ENCODE results near the gene PILRB. TPM values are rescaled to one million over a fixed set of nuclear protein-coding genes. Genes with fewer than 3 reads are reported as not detected.

Gene PILRB
- total RNA-seq, 6 experiments from 2014 or later, result 12.0 to 36.2 (median 22.7) TPM

DNA sequence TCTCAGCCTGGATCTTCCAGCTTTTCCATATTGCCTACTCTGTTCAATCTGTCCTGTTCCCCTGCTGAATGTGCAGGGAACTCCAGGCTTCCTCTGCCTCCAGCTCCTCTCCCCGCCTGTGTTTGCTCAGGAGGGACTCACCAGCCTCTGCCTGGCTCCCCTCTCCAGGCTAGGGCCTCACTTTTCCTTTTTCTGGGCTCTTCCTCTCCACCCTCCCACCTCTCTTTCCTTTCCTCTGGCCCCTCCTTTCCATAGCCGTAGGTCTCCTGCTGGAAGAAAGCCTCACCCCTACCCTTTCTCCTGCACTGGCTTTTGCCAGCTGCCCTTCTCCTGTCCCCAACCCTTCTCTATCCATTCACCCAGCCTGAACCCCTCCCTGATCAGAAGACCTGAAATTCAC lies 40.3 kb downstream of the PILRB start:
- Histone ChIP-seq H3K36me3 (no peaks in the 10 kb centered on the region), H3K4me1 (no peaks in the 10 kb centered on the region), H3K27me3 (no peaks in the 10 kb centered on the region), H3K4me3 (no peak overlapping the region), H3K27ac (no peak overlapping the region), H3K9me3 (no peaks in the 10 kb centered on the region)
- ATAC-seq, result no peak
- intact Hi-C loops (cut with DNase I), result no loop called here
- WGBS (ENCODE audit: insufficient coverage, low coverage, low lambda C conversion rate, missing lambda C conversion rate), result 67% methylated on average over 1 of the region's 2 CpGs
- no peak for TF ChIP-seq POLR2A (IDR thresholded peaks at IDR 0.05)
- TF ChIP-seq, protein P1, sequence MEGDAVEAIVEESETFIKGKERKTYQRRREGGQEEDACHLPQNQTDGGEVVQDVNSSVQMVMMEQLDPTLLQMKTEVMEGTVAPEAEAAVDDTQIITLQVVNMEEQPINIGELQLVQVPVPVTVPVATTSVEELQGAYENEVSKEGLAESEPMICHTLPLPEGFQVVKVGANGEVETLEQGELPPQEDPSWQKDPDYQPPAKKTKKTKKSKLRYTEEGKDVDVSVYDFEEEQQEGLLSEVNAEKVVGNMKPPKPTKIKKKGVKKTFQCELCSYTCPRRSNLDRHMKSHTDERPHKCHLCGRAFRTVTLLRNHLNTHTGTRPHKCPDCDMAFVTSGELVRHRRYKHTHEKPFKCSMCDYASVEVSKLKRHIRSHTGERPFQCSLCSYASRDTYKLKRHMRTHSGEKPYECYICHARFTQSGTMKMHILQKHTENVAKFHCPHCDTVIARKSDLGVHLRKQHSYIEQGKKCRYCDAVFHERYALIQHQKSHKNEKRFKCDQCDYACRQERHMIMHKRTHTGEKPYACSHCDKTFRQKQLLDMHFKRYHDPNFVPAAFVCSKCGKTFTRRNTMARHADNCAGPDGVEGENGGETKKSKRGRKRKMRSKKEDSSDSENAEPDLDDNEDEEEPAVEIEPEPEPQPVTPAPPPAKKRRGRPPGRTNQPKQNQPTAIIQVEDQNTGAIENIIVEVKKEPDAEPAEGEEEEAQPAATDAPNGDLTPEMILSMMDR (IDR thresholded peaks at IDR 0.05), result no peak
- DNase-seq, result no peak

DNA sequence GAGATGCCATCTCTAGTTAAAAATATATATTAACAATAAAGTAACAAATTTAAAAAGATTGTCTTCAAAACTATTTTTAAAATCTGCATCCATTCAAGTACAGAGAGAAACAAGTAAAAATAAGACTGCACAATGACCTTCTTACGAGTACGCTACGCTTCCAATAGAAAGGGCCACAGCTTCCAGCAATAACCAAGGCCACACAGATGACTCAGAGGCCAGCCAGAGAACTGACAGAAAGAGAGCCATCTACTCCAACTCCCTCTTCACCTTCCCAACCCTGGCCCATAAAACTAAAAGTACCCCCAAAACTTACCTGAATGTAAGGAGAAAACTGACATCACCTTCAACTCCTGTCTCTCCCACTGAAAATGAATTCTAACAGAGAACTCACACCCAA lies 42.1 kb downstream of the PILRB start:
- no peaks in the 10 kb centered on the region for H3K27me3 ChIP-seq
- WGBS (ENCODE audit: insufficient coverage, low coverage, low lambda C conversion rate, missing lambda C conversion rate), result 95% methylated on average over 3 of the region's 3 CpGs
- H3K9me3 ChIP-seq, result no peaks in the 10 kb centered on the region
- H3K36me3 ChIP-seq, result no peaks in the 10 kb centered on the region
- intact Hi-C loops (cut with DNase I), result no loop called here
- H3K4me3 ChIP-seq, result no peak overlapping the region
- ATAC-seq (no peak), DNase-seq (no peak)
- TF ChIP-seq, protein P1 (IDR thresholded peaks at IDR 0.05), result no peak
- no peak for TF ChIP-seq POLR2A (IDR thresholded peaks at IDR 0.05)
- no peak overlapping the region for H3K27ac ChIP-seq
- H3K4me1 ChIP-seq, result no peaks in the 10 kb centered on the region

DNA sequence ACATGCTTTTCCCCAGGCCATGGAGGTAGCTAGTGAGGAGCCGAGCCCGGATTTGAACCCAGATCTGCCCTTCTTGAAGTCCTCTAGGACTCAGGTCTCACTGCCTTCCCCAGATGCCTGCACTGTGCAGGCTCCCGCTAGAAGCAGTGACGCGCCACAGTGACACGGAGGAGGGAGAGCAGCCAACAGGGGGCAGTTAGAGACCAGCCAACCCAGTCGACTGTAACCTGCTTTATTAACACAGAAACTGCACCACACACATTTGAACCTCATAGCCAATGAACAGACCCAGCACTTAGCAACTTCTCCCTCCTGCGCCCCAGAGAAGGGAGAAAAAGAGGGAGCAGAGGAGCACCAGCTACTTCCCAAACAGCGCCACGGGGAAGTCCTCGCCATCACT lies 42.7 kb downstream of the PILRB start:
- Histone ChIP-seq H3K4me1 (no peaks in the 10 kb centered on the region), H3K9me3 (no peaks in the 10 kb centered on the region), H3K27me3 (no peaks in the 10 kb centered on the region), H3K4me3 (no peak overlapping the region), H3K27ac (no peak overlapping the region), H3K36me3 (no peaks in the 10 kb centered on the region)
- 96% methylated on average over 5 of the region's 11 CpGs for WGBS (ENCODE audit: insufficient coverage, low coverage, low lambda C conversion rate, missing lambda C conversion rate)
- ATAC-seq, result peak in 3 of 4 donors; percentile 26 to 62 (median 32)
- TF ChIP-seq POLR2A (IDR thresholded peaks at IDR 0.05), result no peak
- TF ChIP-seq, protein P1 (IDR thresholded peaks at IDR 0.05), result no peak
- intact Hi-C loops (cut with DNase I), result no loop called here
- DNase-seq, result no peak

DNA sequence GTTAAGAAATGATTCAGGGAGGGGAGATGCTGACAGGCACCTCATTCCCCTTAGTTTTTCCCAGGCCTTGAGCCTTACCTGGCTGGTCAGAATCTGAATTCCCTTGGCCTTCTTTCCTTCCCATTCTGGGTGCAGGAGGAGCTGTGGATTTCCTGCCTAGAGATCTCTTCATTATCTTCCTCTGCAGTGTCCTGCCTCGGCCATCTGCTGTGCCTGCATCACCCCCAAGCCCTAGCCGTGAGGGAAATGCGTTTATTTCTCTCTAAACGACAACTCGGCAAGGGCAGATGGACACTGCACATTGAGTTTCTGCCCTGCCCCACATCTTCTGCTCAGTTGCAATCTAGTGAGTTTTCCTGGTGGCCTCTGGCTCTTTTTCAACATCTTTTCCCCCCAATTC lies 43.9 kb downstream of the PILRB start:
- 80% methylated on average over 5 of the region's 5 CpGs for WGBS (ENCODE audit: insufficient coverage, low coverage, low lambda C conversion rate, missing lambda C conversion rate)
- H3K27me3 ChIP-seq, result no peaks in the 10 kb centered on the region
- H3K9me3 ChIP-seq, result no peaks in the 10 kb centered on the region
- ATAC-seq, result no peak
- intact Hi-C loops (cut with DNase I), result no loop called here
- no peaks in the 10 kb centered on the region for H3K36me3 ChIP-seq
- no peaks in the 10 kb centered on the region for H3K4me1 ChIP-seq
- no peak for DNase-seq
- no peak overlapping the region for H3K4me3 ChIP-seq
- no peak for TF ChIP-seq POLR2A (IDR thresholded peaks at IDR 0.05)
- TF ChIP-seq, protein P1 (IDR thresholded peaks at IDR 0.05), result no peak
- H3K27ac ChIP-seq, result no peak overlapping the region

DNA sequence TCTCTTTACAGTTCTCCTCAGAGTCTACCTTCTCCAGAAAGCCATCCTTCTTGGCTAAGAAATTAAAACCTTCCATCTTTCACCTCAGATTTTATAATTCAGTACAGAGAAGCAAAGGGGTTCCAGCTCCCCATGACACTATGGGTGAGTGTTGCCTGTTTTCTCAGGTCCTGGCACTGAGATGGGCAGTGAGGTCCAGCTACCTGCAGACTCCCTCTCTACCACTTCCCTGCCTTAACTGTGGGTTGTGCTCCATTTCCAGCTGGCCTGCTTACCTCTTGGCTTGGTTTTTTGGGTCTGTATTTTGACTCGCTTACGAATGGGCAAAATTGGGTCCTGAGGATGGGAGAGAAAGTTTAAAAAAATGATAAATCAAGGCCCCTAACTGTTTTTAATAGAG lies 44.3 kb downstream of the PILRB start:
- WGBS (ENCODE audit: insufficient coverage, low coverage, low lambda C conversion rate, missing lambda C conversion rate), result 95% methylated on average over 2 of the region's 2 CpGs
- no peak overlapping the region for H3K27ac ChIP-seq
- no peaks in the 10 kb centered on the region for H3K36me3 ChIP-seq
- TF ChIP-seq, protein P1 (IDR thresholded peaks at IDR 0.05), result no peak
- TF ChIP-seq POLR2A (IDR thresholded peaks at IDR 0.05), result no peak
- no peaks in the 10 kb centered on the region for H3K9me3 ChIP-seq
- intact Hi-C loops (cut with DNase I), result no loop called here
- H3K4me1 ChIP-seq, result no peaks in the 10 kb centered on the region
- DNase-seq (no peak), ATAC-seq (no peak)
- H3K4me3 ChIP-seq, result no peak overlapping the region
- H3K27me3 ChIP-seq, result no peaks in the 10 kb centered on the region

Data from right lobe of liver (tissue), 6 donors.